Ecto neural progenitor cell (in vitro differentiated cells): ENCODE results near the gene ALB.

Source experiments
- DNase-seq: peaks from one replicate; pipeline ENCODE4 v3.0.0-alpha.2; 2018; ENCODE audit warnings: low spot score

The ALB gene

GRCh38 chr4:73451981-73452747, 48.1 kb downstream of the ALB start:
- no peak for DNase-seq

- DNase-seq: no peak
Measured at GRCh38 chr4:73452953-73453700, 49.0 kb downstream of the ALB start.

GRCh38 chr4:73453701-73454005, 49.6 kb downstream of the ALB start:
- DNase-seq: no peak

- DNase-seq: no peak
Measured at GRCh38 chr4:73454920-73455319, 50.8 kb downstream of the ALB start.

GRCh38 chr4:73456177-73457022, 52.3 kb downstream of the ALB start:
- DNase-seq: no peak

GRCh38 chr4:73458184-73459047, 54.3 kb downstream of the ALB start:
- DNase-seq: no peak

GRCh38 chr4:73459048-73459421, 54.9 kb downstream of the ALB start:
- DNase-seq: no peak

- DNase-seq: no peak
Measured at GRCh38 chr4:73460913-73461522, 56.9 kb downstream of the ALB start.

GRCh38 chr4:73468170-73468569, 64.1 kb downstream of the ALB start:
- DNase-seq: no peak

- no peak for DNase-seq
Measured at GRCh38 chr4:73470728-73471127, 66.6 kb downstream of the ALB start.
